Measurements from ENCODE around the gene DDX27. TPM values are rescaled to one million over a fixed set of nuclear protein-coding genes. Genes with fewer than 3 reads are reported as not detected.

The DDX27 gene
- total RNA-seq, 2 experiments from 2014 or later = 46.1 to 47.6 TPM

GRCh38 chr20:49237531-49237930, 18.3 kb downstream of the DDX27 start:
- peaks cover 26% of the 10 kb centered on the region for H3K36me3 Mint-ChIP-seq
- H3K27me3 Mint-ChIP-seq = no peaks in the 10 kb centered on the region
- no peaks in the 10 kb centered on the region for H3K9me3 Mint-ChIP-seq
- POLR2A ChIA-PET = no interaction called here
- ATAC-seq (ENCODE audit: low read depth) (no peak), DNase-seq (no peak)
- peak overlapping the region; percentile 54 for H3K27ac Mint-ChIP-seq
- no peak overlapping the region for H3K4me3 Mint-ChIP-seq
- H3K4me1 Mint-ChIP-seq = no peaks in the 10 kb centered on the region

GRCh38 chr20:49245921-49246740, 26.9 kb downstream of the DDX27 start:
- POLR2A ChIA-PET = interaction anchor here (0.6 kb wide), 1 partner anchor 12 kb away, joined by 3 read pairs; no protein-coding TSS in a partner anchor
- Mint-ChIP-seq H3K4me1 (peaks cover 6% of the 10 kb centered on the region), H3K9me3 (no peaks in the 10 kb centered on the region), H3K27me3 (no peaks in the 10 kb centered on the region), H3K36me3 (peaks cover 26% of the 10 kb centered on the region), H3K27ac (peak overlapping the region; percentile 21), H3K4me3 (no peak overlapping the region)
- ATAC-seq (ENCODE audit: low read depth) (peak; percentile 59), DNase-seq (no peak)

DNA sequence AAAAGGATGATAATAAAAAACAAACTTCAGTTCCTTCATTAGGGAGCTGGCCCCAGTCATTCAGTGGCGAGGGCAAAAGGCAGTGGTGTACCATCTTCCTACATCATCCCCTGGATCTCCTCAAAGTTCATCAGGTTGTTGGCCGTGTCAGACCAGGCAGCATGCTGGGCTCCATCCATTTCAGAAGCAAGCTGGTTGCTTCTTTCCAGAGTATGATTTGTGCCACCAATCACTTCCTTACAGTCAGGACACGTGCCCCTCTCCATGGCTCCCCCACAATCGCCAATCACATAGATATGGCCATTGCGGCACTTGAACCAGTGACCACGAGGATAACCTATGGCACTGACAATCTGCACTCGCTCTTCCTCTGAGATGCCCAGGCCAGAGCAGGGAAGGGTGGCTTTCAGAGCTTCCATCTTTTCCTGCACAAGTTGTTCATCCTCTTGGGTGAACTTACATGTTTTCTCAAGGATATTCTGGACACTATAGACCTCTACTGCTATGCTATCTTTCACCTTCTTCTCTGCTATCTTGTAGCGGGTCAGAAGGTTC, 28.0 kb downstream of the DDX27 start:
- Mint-ChIP-seq H3K27ac (peak overlapping the region; percentile 8), H3K27me3 (no peaks in the 10 kb centered on the region), H3K4me1 (peaks cover 6% of the 10 kb centered on the region), H3K4me3 (no peak overlapping the region), H3K36me3 (peaks cover 28% of the 10 kb centered on the region), H3K9me3 (no peaks in the 10 kb centered on the region)
- ATAC-seq (ENCODE audit: low read depth) (no peak), DNase-seq (no peak)
- POLR2A ChIA-PET = interaction anchor here (0.5 to 1.2 kb wide), 3 partner anchors 13 to 220 kb away, joined by 3 read pairs; no protein-coding TSS in a partner anchor

- POLR2A ChIA-PET = interaction anchor here (0.5 to 1.2 kb wide), 4 partner anchors 12 to 220 kb away, joined by 3 read pairs; no protein-coding TSS in a partner anchor
- Mint-ChIP-seq H3K4me1 (peaks cover 6% of the 10 kb centered on the region), H3K27me3 (no peaks in the 10 kb centered on the region), H3K27ac (peak overlapping the region; percentile 39), H3K4me3 (no peak overlapping the region), H3K9me3 (no peaks in the 10 kb centered on the region), H3K36me3 (peaks cover 31% of the 10 kb centered on the region)
- ATAC-seq (ENCODE audit: low read depth) (no peak), DNase-seq (no peak)
These were observed 28.6 kb downstream of the DDX27 start for GRCh38 chr20:49247792-49248191.

DNA sequence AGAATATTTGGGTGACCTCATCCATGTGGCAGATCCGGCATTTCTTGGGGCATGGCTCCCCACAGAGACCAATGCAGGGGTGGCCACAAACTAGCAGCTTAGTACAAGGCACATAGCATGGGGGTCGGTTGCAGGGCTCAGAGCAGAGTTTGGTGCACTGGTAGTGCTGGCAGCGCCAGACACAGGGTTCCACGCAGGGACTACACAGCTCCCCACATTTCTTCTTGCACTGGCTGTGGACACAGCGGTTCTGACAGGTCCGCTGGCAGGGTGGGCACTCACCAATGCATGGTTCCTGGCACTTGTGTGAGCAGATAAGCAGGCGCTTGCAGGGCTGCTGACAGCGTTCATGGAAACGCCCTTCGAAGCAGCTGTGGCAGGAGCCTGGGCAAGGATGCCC, 29.1 kb downstream of the DDX27 start:
- no peaks in the 10 kb centered on the region for H3K27me3 Mint-ChIP-seq
- POLR2A ChIA-PET = interaction anchor here (1.0 kb wide), 1 partner anchor 15 kb away, joined by 3 read pairs; no protein-coding TSS in a partner anchor
- ATAC-seq (ENCODE audit: low read depth) (no peak), DNase-seq (no peak)
- peaks cover 34% of the 10 kb centered on the region for H3K36me3 Mint-ChIP-seq
- no peaks in the 10 kb centered on the region for H3K9me3 Mint-ChIP-seq
- no peak overlapping the region for H3K4me3 Mint-ChIP-seq
- peak overlapping the region; percentile 39 for H3K27ac Mint-ChIP-seq
- peaks cover 6% of the 10 kb centered on the region for H3K4me1 Mint-ChIP-seq

DNA sequence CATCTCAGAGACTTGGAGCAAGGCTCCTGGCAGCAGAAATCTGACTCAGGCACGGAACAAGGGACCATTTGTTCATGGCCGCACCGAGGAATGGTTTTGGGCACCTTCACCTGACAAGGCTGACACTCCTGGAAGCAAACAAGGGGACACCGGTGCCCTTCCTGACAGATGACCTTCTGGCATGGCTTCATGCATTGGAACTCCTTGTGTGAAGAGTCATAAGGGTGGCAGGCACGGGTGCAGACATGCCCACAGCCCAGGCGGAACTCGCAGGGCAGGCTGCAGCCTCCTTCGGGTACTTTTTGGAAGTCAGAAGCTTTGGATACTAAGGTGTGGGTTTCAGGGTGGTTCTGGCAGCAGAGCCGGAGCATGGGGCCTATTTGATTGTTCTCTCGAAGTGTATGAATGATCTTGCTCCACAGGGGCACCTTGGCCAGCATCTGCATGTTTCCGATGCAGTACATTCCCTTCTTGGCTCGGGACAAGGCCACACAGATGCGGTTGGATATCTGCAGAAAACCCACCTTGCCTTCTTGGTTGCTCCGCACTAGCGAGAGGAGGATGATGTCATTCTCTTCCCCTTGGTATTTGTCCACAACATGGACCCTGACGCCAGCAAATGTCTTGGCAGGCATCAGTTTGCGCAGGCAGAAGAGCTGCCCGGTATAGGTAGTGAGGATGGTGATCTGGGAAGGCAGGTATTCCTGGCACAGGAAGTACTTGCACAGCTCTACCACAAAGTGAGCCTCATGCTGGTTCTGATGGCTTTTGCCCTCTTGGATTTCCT, 29.9 kb downstream of the DDX27 start:
- no peak overlapping the region for H3K4me3 Mint-ChIP-seq
- no peak for ATAC-seq (ENCODE audit: low read depth)
- H3K27ac Mint-ChIP-seq = no peak overlapping the region
- H3K36me3 Mint-ChIP-seq = peaks cover 32% of the 10 kb centered on the region
- H3K27me3 Mint-ChIP-seq = no peaks in the 10 kb centered on the region
- POLR2A ChIA-PET = interaction anchor here (1.0 kb wide), 1 partner anchor 14 kb away, joined by 3 read pairs; no protein-coding TSS in a partner anchor
- H3K4me1 Mint-ChIP-seq = peaks cover 6% of the 10 kb centered on the region
- no peak for DNase-seq
- no peaks in the 10 kb centered on the region for H3K9me3 Mint-ChIP-seq

DNA sequence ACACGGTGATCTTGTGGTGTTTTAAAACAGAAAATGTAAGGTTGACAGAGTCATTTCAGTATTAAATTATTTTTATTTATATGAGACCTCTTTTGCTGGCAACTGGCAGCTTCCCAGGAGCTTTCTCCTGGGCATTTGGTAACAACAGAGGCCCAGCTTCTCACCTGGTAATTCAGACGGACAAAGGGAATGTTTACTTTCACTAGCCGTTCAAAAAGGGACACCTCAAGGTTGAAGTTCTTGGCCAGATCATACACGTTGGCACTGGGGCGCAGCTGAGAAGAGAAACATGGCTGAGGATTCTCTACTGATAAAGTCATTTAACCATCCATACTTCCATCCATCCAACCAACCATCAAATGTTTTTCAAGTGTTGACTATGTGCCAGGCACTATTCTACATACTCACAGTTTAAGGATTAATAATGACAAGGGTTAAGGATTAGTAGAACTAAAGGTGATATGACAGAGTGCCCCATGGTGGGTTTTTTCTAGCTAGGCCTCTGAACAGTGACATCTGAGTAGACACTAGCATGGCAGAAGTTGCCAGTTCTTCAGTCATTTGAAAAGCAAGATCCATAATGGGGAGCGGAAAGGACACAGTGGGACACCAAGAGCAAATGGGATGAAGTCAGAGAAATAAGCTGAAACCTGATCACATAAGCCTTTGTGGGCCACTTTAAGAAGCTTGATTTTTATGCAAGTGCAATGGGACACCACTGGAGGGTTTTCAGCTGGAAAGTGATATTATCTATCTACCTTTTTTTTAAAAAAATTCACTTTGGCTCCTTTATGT, 33.5 kb downstream of the DDX27 start:
- POLR2A ChIA-PET = interaction anchor here (0.7 to 1.7 kb wide), 3 partner anchors 11 to 50 kb away, joined by 3 to 6 read pairs (median 4); no protein-coding TSS in a partner anchor
- Mint-ChIP-seq H3K4me3 (no peak overlapping the region), H3K27ac (no peak overlapping the region), H3K9me3 (no peaks in the 10 kb centered on the region), H3K36me3 (peaks cover 41% of the 10 kb centered on the region), H3K4me1 (peaks cover 1% of the 10 kb centered on the region), H3K27me3 (no peaks in the 10 kb centered on the region)
- ATAC-seq (ENCODE audit: low read depth) (no peak), DNase-seq (no peak)

DNA sequence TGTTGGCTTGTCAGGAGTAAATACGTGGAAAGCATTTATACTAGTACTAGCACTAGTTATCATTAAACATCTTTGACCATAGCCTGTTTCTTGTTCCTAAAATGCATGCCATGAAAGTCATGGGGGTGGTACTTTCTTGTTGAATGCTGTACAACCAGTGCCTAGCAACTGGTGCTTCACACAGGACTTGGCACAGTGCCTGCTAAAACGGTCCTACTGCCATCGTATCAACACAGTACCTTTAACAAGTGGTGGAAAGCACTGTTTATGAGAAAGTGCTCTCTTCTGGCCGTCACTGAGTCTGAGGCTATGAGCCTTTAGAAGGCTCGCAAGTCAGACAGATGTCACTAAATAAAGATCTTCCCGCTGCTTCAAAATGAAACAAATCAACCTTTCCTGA, 37.0 kb downstream of the DDX27 start:
- Mint-ChIP-seq H3K27me3 (no peaks in the 10 kb centered on the region), H3K4me3 (no peak overlapping the region), H3K36me3 (peaks cover 44% of the 10 kb centered on the region), H3K4me1 (peaks cover under 1% of the 10 kb centered on the region), H3K27ac (no peak overlapping the region), H3K9me3 (no peaks in the 10 kb centered on the region)
- DNase-seq = no peak
- POLR2A ChIA-PET = no interaction called here
- ATAC-seq (ENCODE audit: low read depth) = no peak

DNA sequence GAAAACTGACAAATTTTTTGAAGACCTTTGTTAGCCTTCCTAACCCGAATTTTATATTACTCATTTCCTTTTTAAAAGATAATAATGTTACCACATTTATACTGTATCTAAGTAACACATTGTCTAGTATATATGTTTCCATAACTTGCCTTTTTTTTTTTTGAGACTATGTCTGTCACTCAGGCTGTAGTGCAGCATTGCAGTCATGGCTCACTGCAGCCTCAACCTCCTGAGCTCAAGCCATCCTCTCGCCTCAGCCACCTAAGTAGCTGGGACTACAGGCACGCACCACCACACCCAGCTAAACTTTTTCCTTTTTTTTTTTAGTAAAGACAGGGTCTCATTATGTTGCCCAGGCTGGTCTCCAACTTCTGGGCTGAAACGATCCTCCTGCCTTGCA, 40.1 kb downstream of the DDX27 start:
- peaks cover 5% of the 10 kb centered on the region for H3K4me1 Mint-ChIP-seq
- H3K27ac Mint-ChIP-seq = peak overlapping the region; percentile 19
- ATAC-seq (ENCODE audit: low read depth) (no peak), DNase-seq (no peak)
- H3K27me3 Mint-ChIP-seq = no peaks in the 10 kb centered on the region
- peaks cover 50% of the 10 kb centered on the region for H3K36me3 Mint-ChIP-seq
- no peaks in the 10 kb centered on the region for H3K9me3 Mint-ChIP-seq
- POLR2A ChIA-PET = interaction anchor here (0.7 kb wide), 1 partner anchor 12 kb away, joined by 3 read pairs; no protein-coding TSS in a partner anchor
- no peak overlapping the region for H3K4me3 Mint-ChIP-seq

GRCh38 chr20:49259799-49260198, 40.6 kb downstream of the DDX27 start:
- H3K27ac Mint-ChIP-seq = peak overlapping the region; percentile 19
- H3K4me3 Mint-ChIP-seq = no peak overlapping the region
- no peak for ATAC-seq (ENCODE audit: low read depth)
- peaks cover 5% of the 10 kb centered on the region for H3K4me1 Mint-ChIP-seq
- no peaks in the 10 kb centered on the region for H3K9me3 Mint-ChIP-seq
- H3K36me3 Mint-ChIP-seq = peaks cover 50% of the 10 kb centered on the region
- DNase-seq = no peak
- POLR2A ChIA-PET = interaction anchor here (0.7 kb wide), 1 partner anchor 12 kb away, joined by 3 read pairs; no protein-coding TSS in a partner anchor
- no peaks in the 10 kb centered on the region for H3K27me3 Mint-ChIP-seq

- DNase-seq (no peak), ATAC-seq (ENCODE audit: low read depth) (no peak)
- no peaks in the 10 kb centered on the region for H3K9me3 Mint-ChIP-seq
- POLR2A ChIA-PET = interaction anchor here (0.7 kb wide), 1 partner anchor 13 kb away, joined by 3 read pairs; no protein-coding TSS in a partner anchor
- peaks cover 5% of the 10 kb centered on the region for H3K4me1 Mint-ChIP-seq
- no peak overlapping the region for H3K27ac Mint-ChIP-seq
- H3K4me3 Mint-ChIP-seq = no peak overlapping the region
- peaks cover 51% of the 10 kb centered on the region for H3K36me3 Mint-ChIP-seq
- no peaks in the 10 kb centered on the region for H3K27me3 Mint-ChIP-seq
These were observed 41.0 kb downstream of the DDX27 start for GRCh38 chr20:49260218-49260617.

- H3K27ac Mint-ChIP-seq = no peak overlapping the region
- POLR2A ChIA-PET = no interaction called here
These were observed 42.0 kb downstream of the DDX27 start for GRCh38 chr20:49261173-49261572.

More at GRCh38 chr20:49261173-49261572, 42.0 kb downstream of the DDX27 start:
- no peak overlapping the region for H3K4me3 Mint-ChIP-seq
- DNase-seq = no peak
- no peak for ATAC-seq (ENCODE audit: low read depth)
- H3K36me3 Mint-ChIP-seq = peaks cover 47% of the 10 kb centered on the region
- peaks cover 10% of the 10 kb centered on the region for H3K4me1 Mint-ChIP-seq
- H3K27me3 Mint-ChIP-seq = no peaks in the 10 kb centered on the region
- H3K9me3 Mint-ChIP-seq = no peaks in the 10 kb centered on the region
